Measurements from ENCODE around the gene LINC01488.

The LINC01488 gene

DNA sequence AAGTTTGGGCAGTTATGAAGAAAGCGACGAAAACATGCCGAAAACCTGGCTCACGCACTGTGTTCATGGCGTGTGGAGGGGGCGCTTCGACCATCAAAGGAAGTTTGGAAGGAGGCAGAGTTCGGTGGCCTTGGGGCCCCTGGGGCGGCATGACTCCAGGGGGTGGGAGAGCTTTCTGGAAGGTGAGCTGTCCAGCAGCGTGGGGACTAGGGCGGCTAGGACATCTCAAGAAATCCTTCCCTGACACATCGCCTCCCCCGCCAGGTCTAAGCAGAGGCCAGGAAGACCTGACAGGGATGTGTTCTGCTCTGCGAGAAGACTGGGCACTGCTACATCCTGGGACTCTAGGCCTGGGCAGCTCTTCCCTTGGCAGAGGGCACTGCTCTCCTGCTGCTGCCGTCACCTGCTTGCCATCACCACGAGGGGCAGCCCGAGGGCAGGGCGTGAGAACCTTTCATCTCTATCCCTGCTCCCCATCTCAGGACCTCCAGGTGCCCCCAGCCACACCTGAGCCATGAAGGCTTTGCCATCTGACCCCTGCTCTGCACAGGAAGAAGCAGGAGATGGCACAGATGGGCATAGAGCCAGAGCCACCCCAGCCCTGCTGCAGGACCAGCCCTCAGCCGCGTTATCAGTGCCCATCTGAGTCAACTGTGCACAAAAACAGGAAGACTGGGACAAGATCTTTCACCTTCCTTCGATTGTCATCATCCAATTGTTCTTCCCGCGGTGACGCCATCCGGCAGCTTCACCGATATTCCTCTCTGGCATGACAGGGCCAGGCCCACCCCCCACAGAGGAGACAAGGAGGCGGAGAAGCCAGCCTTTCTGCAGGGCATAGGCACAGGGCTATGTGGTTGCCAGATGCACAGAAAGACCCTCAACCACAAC is 12.7 kb downstream of the LINC01488 start:
- DNase-seq (ENCODE audit: low read depth) = no peak

DNA sequence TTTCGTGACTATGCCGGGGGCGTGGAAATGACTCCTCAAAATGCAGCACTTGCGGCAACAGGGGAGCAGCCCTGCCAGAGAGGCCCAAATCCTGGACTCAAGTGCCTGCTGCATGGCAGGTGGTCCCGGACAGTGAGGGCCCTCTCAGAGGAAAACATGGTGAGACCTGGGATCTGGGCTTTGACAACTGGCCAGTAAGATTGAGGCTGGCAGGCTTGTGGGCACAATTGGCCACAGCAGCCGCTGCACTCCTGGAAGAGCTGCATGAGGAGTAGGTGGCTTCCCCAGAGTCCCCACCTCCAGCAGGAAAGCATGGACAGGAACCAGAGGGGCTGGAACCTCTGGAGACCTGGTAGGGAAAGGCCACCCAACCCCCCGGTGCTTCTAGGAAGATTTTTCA is 13.4 kb downstream of the LINC01488 start:
- no peak for DNase-seq (ENCODE audit: low read depth)

DNA sequence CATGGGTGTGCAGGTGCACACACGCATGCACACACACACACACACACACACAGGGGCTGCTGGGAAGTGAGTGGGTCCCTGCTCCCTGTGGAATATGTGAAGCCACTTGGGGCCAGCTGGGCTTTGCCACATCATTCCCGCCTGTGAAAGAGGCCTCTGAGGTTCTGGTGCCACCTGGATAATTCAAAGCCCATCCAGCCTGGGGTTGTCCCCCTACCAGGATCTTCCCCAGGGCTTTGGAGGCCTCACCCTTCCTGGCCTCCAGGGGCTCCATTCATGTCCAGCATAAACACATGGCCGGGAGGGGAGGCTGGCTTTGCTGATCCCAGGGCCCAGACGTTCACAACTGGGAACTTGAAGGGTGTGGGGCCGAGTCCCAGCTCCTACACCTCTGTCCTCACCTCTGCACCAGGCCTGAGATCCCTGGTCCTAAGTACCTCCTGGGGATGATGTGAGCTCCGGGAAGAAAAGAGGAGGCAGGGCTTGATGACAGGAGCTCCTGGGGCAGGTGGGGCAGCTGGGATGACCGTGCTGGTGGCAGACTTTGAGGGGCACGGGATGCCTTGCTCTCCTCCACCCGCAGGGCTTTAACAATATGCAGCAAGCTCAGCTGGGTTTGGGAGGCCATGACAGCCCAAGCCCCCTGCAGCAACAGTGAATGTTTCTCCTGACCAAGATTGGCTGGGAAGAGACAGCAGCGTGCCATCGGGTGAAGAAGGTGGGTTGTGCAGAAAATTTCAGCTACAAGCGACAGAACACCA is 14.2 kb downstream of the LINC01488 start:
- DNase-seq (ENCODE audit: low read depth) = no peak

DNA sequence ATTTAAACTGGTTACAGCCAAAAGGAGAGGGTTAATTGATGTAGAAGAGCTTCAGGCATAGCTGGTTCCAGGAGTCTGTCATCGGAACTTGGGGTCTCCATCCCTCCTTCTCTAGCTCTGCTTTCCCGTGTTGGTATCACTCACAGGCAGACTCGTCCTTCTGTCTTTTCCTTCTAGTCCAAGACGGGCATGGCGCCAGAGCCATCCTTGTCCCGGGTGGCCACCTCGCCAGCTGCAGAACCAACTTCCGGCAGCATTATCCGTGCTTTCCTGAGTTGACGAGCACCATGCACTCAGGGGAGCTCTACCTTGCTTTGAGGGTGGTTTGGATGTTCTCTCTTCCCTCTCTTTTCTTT is 14.7 kb downstream of the LINC01488 start:
- DNase-seq (ENCODE audit: low read depth) = no peak

DNA sequence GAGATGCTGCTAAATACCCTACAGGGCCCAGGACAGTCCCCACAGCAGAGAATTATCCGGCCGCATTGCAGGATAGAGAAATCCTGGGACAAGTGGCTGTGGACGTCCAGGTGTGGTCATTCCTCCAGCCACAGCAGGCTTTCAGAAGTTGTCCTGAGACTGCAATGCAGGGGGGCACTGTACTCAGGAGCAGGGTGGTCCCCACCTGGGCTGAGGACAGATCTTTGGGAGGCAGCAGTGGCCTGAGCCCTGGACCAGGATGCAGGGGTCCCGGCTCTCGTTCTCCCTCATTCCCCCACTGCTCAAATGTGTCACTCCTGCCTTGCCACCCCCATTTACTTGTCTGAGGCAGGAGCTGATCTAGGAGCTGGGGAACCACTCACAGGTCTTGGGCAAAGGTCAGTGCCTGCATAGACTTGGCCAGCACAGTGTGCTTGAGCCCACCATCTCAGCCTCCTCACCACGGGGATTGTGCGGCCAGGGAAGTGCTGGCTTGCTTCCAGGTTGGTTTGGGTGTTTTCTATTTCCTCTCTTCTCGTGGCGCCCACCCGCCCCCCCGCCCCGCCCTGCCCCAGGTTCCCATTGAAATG is 15.3 kb downstream of the LINC01488 start:
- no peak for DNase-seq (ENCODE audit: low read depth)

DNA sequence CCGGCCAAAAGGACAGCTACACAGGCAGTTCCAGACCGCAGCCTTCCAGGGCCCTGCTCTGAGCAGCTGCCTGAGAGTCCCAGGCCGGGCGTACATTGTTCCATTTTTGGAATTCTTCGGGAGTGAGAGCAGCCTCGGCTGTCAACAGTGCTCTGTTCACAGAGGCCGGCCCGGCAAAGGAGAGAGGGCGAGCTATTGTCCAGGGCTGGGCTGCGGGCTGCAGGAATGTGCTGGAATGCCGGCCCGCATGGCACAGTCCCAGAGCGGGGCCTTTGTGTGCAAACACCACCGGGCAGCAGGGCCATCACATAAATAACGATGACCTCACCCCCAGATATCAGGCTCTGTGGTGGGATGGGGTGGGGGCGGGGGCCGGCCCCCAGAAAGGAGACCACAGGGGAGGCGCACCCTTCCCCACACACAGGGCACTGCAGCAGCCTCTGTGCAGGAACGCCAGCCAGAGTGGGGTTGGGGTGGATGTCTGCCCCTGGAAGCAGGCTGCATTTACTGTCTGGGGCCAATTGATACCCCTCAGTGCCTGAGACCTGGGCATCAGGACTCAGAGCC is 15.8 kb downstream of the LINC01488 start:
- no peak for DNase-seq (ENCODE audit: low read depth)

DNA sequence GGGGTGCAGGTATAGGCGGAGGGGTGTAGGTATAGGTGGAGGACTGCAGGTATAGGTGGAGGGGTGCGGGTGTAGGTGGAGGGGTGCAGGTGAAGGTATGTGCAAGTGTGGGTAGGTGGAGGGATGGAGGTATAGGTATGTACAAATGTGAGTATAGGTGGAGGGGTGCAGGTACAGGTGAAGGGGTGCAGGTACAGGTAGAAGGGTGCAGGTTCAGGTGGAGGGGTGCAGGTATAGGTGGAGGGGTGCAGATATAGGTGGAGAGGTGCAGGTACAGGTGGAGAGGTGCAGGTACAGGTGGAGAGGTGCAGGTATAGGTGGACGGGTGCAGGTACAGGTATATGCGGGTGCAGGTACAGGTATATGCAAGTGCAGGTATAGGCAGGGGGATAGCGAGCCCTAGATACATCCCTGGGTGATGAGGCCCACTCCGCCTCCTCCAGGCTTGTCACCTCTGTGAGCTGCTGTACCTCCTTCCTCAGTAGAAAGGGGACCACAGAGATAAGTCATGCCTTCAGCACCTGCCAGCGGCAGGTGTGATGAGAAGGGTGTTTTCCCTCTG is 17.2 kb downstream of the LINC01488 start:
- no peak for DNase-seq (ENCODE audit: low read depth)

DNA sequence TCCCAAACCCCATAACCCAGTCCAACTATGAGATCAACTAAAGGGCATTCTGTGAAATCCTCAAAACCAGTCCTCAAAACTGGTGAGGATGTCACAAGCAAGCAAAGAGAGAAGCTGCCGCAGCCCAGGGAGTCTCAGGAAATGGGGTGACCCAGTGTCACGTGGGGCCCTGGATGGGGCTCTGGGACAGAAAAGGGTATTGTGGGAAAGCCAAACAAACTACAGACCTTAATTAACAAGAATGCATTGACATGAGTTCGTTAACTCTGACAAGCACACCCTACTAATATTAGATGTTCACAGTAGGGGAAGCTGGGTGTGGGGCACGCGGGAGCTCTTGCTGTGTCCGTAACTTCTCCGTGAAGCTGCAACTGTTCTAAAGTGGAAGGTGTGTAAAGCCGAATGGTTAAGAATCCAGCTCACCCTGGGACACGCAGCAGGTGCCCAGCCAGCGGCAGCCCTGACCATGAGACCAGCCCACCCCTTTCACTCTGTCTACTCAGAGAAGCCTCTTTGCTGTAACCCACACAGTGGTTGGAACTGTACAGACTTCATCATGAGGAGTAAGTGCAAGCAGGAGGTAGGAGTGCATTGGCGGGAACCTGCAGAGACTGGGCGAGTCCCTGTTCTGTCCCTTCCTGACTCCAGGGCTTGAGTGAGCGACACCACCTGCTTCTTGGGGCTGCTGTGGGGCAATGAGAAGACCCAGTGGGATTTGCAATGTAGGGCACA is 17.9 kb downstream of the LINC01488 start:
- DNase-seq (ENCODE audit: low read depth) = no peak

DNA sequence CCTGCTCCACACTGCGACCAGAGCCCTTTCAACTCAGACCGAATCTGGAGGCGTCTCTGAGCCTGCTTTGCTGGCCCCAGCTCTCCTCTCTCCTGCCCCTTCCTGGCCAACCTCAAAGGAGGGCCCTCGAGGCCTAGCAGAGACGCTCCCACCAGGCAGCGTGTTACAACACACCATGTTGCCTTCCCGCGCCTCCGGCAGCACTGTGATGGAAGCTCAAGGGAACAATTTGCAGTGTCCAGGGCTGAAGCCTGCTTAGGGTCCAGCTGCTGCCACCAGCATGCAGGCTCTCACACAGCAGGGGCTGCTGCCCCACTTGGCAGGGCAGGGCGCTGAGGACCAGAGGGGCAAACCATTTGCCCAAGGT is 18.4 kb downstream of the LINC01488 start:
- DNase-seq (ENCODE audit: low read depth) = no peak

DNA sequence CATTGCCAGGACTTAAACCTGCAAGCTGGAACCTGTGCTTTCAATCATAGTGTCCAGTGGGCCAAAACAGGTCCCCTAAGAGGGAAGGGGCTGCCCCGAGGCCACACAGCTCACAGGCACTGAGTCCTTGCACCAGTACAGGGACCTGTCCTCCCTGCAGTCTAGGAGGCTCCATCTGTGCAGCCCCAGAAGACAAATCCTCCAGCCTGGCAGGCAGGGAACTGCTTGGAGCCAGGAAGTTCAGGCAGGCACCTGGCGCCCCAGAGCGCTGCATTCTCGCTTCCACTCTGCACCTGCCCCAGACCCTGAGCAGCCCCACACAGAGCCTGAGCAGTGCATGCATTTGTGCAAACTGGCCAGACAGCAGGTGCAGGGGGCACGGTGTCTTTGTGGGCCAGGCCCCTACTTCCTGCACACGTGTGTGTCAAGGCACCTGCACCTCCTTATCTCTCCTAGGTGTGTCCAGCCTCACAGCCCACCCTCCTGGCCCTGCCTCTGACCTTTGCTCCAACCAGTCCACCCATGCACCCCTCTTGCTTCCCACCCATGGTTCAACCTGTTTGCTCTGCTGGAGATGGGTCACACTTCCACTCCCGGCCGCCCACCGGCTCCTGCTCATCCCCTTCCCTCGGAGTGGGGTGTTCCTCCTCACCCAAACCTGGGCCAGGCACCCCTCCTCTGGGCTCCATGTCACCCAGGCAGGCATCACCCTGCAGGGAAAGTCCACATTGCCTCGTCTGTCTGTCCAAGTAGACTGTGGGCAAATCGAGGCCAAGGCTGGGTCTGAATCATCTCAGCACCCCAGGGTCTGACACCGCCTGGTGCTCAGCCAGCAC is 19.0 kb downstream of the LINC01488 start:
- no peak for DNase-seq (ENCODE audit: low read depth)

DNA sequence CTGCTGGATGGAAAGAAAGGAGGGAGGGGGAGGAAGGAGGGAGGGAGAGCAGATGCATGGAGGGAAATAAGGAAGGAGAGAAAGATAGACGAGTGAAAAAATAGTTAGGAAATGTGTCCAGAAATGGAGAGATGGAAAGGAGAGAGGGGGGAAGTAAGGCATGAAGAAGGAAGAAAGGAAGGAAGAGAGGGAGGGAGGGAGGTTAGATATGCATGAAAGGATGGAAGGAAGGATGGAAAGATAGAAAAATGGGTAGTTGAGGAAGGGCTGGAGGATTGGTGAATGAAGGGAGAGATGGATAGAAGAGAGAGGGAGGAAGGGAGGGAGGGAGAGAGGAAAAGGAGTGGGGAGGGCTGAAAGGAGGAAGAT is 19.6 kb downstream of the LINC01488 start:
- DNase-seq (ENCODE audit: low read depth) = no peak

DNA sequence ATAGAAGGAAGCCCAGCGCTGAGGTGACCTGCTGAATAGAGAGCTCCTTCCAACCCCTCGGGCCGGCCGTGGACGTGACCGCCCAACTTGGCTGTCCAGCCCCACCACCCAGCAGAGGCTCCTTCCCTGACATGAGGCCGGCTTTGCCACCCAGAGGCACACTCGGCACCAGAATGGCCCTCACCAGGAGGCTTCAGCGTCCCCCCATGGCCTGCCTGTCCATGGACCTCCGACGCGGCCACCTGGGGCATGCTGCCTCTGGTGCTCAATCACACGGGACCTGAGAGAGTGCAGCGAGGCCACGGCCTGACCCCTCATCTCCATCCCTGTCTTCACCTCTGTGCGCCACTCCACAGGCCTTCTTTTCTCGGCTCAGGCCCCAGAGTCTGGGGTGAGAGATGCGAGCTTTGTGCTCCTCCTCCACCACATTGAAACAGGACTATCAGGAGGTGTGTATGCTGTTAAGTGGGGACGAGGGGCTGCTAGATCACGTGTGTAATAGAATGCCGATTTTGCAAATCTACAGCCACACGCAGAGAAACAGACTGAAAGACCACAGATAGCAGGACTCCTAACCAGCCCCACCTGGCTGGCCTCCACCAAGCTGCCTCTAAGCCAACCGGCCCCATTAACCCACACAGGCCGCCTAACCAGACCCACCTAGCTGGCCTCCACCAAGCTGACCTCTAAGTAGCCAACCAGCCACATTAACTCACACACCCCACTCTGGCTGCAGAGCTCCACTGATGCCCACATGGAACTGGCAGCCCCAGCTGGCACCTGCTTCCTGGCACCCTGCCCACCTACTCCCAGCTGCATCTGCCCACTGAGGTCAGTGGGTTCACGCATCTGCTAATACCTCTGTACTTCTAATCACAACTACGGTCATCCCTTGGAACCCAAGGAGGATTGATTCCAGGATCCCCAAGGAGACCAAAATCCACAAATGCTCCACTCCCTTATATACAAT is 20.7 kb downstream of the LINC01488 start:
- no peak for DNase-seq (ENCODE audit: low read depth)

DNA sequence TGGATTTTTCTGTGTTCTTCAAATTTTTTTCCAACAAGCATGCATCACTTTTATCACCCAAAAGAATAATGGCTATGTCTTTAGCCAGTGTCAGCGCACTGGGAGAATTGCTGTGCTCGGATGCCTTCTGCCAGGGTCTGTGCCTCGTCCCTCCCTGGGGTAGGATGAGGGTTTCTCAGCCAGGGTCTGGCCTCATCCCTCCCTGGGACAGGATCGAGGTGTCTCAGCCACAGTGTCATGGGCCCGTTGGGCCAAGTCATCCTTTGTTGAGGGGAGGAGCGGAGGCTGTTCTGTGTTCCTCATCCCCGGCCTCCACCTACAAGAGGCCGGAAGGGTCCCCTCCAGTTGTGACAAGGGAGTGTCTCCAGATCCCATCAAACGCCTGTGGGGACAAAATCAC is 22.7 kb downstream of the LINC01488 start:
- no peak for DNase-seq (ENCODE audit: low read depth)

DNA sequence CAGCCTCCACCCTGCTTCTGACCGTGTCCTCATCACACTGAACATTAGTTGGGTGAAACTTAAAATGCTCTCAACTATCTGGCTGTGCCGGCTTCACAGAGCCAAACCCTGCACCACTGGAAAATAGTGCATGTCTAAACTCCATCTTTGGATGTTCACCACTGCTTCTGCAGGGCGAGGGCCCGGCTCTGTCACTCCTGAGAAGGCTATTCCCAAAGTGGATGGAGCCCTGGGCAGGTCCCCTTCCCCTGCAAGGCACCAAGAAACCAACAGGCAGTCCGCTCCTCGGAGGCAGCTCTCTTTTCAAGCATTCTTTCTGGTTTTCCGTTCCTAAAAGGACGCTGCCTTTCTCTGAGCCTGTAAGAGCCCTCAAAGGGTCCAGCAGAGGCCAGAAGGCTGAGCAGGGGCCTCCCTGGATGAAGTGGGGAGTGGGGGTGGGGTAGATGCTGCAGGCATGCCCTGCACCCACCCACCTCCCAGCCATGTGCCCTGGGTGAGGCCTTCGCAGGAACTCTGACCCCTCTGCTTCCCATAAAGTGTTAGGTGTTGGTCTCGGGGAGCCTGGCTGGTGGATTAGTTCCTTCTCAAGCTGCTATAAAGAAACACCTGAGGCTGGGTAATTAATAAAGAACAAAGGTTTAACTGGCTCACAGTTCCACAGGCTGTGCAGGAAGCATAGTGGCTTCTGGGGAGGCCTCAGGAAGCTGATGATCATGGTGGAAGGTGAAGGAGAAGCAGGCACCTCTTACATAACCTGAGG is 23.3 kb downstream of the LINC01488 start:
- no peak for DNase-seq (ENCODE audit: low read depth)

DNA sequence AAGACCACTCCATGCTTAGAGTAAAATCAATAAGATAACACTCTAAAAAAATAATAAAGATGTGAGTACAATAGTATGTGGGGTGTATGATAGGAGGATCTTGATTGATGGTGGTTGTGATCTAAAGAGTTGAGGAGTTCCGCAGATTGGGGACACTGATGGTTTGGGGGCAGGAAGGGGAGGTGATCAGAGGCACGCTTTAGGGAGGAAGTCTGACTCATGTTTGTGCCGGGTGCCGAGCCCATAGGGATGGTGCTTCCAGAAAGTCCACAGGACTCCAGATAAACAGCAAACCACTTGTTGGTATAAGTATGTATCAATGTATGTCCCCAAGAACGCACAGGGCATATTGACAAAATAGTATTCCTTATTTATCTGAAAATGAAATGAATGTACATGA is 27.5 kb downstream of the LINC01488 start:
- DNase-seq (ENCODE audit: low read depth) = no peak

DNA sequence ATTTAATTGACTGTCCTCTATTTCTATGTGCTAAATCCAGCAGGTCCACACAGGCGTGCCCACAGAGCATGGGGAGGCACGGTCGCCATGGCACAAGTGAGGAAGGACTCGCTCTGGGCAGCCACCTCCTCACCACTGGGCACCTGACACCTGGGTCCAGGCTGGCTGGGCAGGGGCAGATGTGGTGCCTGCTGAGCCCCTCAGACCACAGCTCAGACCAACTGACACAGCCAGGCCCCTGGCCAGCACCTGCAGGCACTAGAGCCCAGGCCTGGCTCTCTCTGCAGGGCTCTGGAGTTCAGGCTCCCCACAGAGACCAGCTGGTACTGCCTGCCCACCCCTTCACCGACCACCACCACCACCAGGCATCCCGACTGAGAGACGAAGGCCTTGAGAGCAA is 27.9 kb downstream of the LINC01488 start:
- DNase-seq (ENCODE audit: low read depth) = no peak

DNA sequence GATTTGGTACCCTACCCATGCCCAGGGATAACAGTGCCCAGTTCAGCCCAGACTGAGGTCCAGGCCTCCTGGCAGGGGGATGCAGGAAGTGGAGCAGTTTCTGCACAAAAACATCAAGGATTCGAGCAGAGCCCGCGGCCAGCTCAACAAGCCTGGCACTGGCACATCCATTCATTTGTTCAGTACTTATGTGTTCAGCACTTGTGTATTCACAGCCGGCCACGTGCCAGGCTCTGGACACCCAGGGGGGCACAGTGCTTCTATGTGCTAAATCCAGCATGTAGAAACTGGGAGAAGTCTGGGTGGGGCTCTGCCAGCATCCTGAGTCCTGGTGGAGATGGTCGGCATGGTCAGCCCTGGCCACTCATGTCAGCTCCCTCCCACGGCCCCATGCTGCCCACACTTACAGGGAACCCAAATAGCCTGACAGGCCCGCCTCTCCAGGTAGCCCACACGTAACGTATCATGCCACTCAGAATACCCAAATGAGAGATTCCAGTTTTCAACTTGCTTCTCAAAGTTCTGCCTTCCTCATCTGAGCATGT is 28.5 kb downstream of the LINC01488 start:
- DNase-seq (ENCODE audit: low read depth) = no peak

DNA sequence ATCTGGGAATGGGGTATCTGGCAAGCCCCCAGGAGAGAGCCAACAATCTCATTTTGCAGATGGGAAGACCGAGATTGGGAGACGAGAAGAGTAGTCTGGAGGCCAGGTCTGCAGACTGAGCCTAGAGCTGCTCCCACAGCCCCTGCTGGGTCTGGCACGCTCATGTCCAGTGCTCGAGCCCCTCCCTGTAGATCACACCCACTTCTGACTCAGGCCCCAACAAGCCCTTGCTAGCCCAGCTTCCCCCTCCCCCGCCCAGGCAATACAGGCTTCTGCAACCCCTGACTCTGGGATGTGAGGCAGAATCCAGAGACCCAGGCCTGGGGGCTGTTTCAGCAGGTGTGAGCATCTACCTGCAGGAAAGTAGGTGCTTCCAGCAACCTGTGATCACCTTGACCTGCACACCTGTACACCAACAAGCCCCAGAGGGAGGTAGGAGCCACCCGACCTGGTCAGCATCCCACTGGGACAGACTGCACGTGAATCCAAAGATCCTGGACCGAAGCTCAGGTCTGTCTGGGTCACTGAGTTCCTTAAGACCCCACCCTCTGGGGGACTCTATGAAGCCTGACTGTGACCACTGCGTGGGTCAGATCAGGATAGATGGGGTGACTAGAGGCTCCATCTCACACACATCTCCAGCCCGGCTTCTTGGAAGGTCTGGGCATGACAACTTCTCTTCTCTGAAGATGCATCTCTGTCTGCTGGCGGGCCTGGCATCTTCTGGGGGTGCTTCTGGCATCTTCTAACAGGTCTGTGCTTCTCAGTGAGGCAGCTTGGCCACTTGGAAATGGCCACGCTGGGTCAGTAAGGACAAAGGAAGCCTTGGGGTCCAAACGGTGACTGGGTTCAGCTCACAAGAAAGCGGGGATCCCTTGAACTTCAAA is 29.3 kb downstream of the LINC01488 start:
- DNase-seq (ENCODE audit: low read depth) = no peak
